ENCODE data around the gene MYO18B. TPM values are rescaled to one million over a fixed set of nuclear protein-coding genes. Genes with fewer than 3 reads are reported as not detected.
A peak's percentile ranks its signal among the peaks of the same experiment; 100 is the strongest.

MYO18B gene
- total RNA-seq, 1 donor from 2014 or later, result 0.07 TPM

DNA sequence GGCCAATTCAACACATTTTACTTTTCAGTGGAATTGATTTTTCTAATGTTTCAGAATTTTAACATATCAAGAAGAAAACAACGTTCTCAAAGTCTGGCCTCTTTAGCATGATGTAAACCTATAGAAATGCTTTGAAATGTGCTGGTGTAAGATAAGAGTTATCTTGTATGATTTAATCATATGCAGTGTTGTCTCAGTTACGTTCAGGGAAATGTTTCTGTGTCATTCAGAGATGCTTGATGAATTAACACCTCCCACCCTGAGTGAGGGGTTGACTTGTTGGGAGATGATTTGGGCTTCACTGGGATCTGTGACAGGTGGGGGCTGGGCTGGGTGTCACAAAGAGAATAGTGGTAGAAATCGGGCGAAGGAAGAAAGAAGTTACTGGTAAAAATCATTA is 15.7 kb upstream of the MYO18B start:
- no peak overlapping the region for H3K4me3 Mint-ChIP-seq
- no peak for DNase-seq (ENCODE audit: low spot score in 2 of 2, unreplicated experiment in 2 of 2)
- no peaks in the 10 kb centered on the region for H3K9me3 Mint-ChIP-seq
- peak overlapping the region; percentile 85 for H3K27ac Mint-ChIP-seq
- TF ChIP-seq, protein P1, sequence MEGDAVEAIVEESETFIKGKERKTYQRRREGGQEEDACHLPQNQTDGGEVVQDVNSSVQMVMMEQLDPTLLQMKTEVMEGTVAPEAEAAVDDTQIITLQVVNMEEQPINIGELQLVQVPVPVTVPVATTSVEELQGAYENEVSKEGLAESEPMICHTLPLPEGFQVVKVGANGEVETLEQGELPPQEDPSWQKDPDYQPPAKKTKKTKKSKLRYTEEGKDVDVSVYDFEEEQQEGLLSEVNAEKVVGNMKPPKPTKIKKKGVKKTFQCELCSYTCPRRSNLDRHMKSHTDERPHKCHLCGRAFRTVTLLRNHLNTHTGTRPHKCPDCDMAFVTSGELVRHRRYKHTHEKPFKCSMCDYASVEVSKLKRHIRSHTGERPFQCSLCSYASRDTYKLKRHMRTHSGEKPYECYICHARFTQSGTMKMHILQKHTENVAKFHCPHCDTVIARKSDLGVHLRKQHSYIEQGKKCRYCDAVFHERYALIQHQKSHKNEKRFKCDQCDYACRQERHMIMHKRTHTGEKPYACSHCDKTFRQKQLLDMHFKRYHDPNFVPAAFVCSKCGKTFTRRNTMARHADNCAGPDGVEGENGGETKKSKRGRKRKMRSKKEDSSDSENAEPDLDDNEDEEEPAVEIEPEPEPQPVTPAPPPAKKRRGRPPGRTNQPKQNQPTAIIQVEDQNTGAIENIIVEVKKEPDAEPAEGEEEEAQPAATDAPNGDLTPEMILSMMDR (IDR thresholded peaks at IDR 0.05; ENCODE audit: unreplicated experiment), result no peak
- H3K4me1 Mint-ChIP-seq, result peaks cover 12% of the 10 kb centered on the region
- H3K27me3 Mint-ChIP-seq (ENCODE audit: low read depth), result no peaks in the 10 kb centered on the region
- peaks cover 3% of the 10 kb centered on the region for H3K36me3 Mint-ChIP-seq

DNA sequence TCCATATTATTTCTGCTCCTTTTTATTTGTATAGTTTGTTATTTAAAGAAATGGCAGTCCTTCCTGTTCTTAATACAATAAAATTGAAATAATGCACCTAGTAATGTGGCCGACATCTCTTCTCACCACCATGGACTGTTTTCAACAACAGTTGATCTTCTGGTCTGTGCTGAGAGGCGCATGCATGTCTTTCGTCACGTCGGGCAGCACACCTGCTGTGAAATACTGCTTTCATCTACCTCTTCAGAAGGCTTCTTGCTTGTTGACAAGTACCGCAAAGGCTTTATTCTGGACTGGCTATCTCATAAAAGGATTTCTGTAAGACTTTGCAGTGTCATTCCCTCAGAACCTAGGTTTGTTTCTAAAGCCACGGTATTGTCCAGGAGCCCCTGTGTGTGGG is 13.9 kb upstream of the MYO18B start:
- Mint-ChIP-seq H3K27me3 (ENCODE audit: low read depth) (peaks cover 4% of the 10 kb centered on the region), H3K4me3 (no peak overlapping the region), H3K36me3 (no peaks in the 10 kb centered on the region), H3K27ac (no peak overlapping the region), H3K9me3 (no peaks in the 10 kb centered on the region), H3K4me1 (peaks cover 12% of the 10 kb centered on the region)
- TF ChIP-seq, protein P1 (IDR thresholded peaks at IDR 0.05; ENCODE audit: unreplicated experiment), result no peak
- DNase-seq (ENCODE audit: low spot score in 2 of 2, unreplicated experiment in 2 of 2), result no peak

DNA sequence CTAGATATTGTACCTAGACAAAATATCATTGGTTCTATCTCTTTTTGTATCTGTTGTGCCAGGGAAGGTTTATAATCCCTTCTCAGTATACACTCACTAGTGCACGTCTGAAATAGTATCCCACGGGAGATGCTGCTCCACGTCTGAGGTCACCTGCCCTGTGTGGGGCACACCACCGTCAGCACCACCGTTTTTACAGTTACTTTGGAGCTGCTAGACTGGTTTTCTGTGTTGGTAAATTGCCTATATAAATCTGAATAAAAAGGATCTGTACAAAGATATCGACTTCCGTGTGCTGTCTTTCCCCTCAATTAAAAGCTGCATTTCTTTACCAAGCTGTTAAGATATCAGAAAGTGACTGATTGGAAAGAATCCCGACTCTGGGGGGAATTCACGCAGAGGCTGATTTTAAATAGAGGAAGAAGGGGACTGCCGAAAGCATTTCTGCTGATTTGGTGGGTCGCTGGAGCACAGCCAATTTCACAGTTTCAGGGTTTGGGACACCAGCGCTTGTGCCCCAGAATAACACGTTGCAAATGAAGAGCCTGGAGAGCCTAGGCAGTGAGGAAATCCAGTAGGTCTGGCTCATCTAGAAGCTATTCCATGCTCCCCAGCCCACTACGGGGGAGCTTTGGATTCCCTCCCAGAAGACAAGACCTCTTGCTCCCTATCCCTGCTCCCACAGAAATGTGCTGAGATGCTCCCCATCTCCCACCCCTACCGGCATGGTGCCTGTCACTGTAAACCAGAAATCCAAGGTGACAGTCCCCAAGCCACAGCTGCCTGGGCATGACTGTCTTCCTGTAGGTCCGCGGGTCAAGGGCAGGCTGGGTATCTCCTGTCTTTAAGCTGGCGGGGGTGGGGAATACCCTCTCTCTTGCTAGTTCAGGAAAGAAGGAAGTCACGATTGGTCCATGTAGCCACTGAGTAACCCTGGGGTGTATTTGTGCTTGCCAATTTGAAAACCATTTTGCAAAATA is 12.7 kb upstream of the MYO18B start:
- H3K9me3 Mint-ChIP-seq, result no peaks in the 10 kb centered on the region
- H3K36me3 Mint-ChIP-seq, result no peaks in the 10 kb centered on the region
- no peak overlapping the region for H3K27ac Mint-ChIP-seq
- peaks cover 12% of the 10 kb centered on the region for H3K4me1 Mint-ChIP-seq
- TF ChIP-seq, protein P1 (IDR thresholded peaks at IDR 0.05; ENCODE audit: unreplicated experiment), result no peak
- H3K27me3 Mint-ChIP-seq (ENCODE audit: low read depth), result peaks cover 9% of the 10 kb centered on the region
- no peak overlapping the region for H3K4me3 Mint-ChIP-seq
- DNase-seq (ENCODE audit: low spot score in 2 of 2, unreplicated experiment in 2 of 2), result no peak

DNA sequence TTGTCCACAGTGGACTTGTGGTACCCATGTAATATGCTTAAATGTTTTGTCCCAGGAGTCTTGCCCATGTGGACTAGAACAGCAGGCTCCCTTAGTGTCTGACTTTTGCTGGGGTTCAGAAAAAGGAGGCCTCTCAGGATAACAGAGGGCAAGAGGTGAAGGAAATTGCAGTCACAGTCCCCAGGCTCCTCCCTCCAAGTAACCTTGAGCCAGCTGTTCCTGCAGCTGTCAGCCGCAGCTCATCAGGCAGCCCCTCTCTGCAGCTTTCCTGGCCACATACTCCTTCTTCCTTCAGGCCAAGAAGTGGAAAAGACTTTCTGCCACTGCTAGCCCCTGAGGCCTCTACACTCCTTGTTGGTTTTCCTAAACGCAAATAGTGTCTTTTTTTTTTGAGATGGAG is 6.3 kb upstream of the MYO18B start:
- DNase-seq (ENCODE audit: low spot score in 2 of 2, unreplicated experiment in 2 of 2), result no peak
- H3K4me3 Mint-ChIP-seq, result no peak overlapping the region
- no peaks in the 10 kb centered on the region for H3K4me1 Mint-ChIP-seq
- H3K9me3 Mint-ChIP-seq, result no peaks in the 10 kb centered on the region
- H3K27ac Mint-ChIP-seq, result no peak overlapping the region
- peaks cover 34% of the 10 kb centered on the region for H3K27me3 Mint-ChIP-seq (ENCODE audit: low read depth)
- TF ChIP-seq, protein P1 (IDR thresholded peaks at IDR 0.05; ENCODE audit: unreplicated experiment), result no peak
- no peaks in the 10 kb centered on the region for H3K36me3 Mint-ChIP-seq

DNA sequence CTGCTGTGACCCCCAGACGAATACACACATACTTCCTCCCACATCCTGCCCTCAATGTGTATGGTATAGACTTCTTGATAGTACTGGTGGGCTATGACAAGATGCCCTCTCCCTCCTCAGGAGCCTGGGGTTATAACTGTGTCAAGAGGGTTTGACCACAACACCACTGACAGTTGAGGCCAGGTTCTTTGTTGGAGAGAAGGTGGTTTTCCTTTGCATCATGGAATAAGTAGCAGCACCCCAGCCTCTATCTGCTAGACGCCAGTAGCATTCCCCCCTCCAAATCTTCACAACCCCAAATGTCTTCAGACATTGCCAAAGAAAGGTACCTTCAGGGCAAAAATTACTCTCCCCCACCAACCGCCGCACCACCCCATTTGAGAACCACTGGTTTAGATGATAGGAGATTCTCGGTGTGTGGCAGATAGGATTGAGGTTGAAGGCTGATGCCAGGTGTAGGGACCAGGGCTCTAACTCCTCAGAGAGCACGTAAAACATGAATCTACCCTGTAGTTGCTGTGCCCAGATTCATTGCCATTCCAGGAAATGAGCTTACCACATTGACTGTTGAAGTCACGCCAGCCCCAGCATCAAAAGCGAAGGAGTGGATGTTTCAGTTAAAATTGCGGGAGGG is 5.5 kb upstream of the MYO18B start:
- no peak overlapping the region for H3K27ac Mint-ChIP-seq
- H3K4me1 Mint-ChIP-seq, result no peaks in the 10 kb centered on the region
- no peaks in the 10 kb centered on the region for H3K9me3 Mint-ChIP-seq
- TF ChIP-seq, protein P1 (IDR thresholded peaks at IDR 0.05; ENCODE audit: unreplicated experiment), result no peak
- no peak overlapping the region for H3K4me3 Mint-ChIP-seq
- no peaks in the 10 kb centered on the region for H3K36me3 Mint-ChIP-seq
- H3K27me3 Mint-ChIP-seq (ENCODE audit: low read depth), result peaks cover 34% of the 10 kb centered on the region
- no peak for DNase-seq (ENCODE audit: low spot score in 2 of 2, unreplicated experiment in 2 of 2)

Data from mesothelial cell of epicardium (in vitro differentiated cells).